Astrocyte of the cerebellum (primary cell): Measurements from ENCODE around the gene WWC2.

ENCODE experiments used
- DNase-seq: peaks from one replicate; pipeline ENCODE4 v3.0.0-alpha.2; 2011; ENCODE audit warnings: low read depth
- H3K4me3 ChIP-seq: 2 replicates; pipeline ENCODE4 v1.5.1; 2011; ENCODE audit warnings: mild to moderate bottlenecking, low read depth, low read length, moderate library complexity
- CTCF ChIP-seq: IDR thresholded peaks from 2 replicates; pipeline ENCODE4 v1.5.1; 2012; ENCODE audit warnings: low read length, low read depth, moderate library complexity, mild to moderate bottlenecking; ENCODE audit errors: missing control alignments
- in situ Hi-C: cut with HindIII; loops from 2 replicates; pipeline ENCODE4 v1.10.0; 2017; ENCODE audit warnings: low sequenced_read_pairs

WWC2 gene

GRCh38 chr4:183348706-183349659 lies 249.9 kb downstream of the WWC2 start:
- H3K4me3 ChIP-seq, result no peak overlapping the region
- TF ChIP-seq CTCF, result no peak
- DNase-seq, result peak; percentile 54
- in situ Hi-C loops, result no loop called here

GRCh38 chr4:183349673-183350072 lies 250.6 kb downstream of the WWC2 start:
- no peak for TF ChIP-seq CTCF
- DNase-seq, result no peak
- in situ Hi-C loops, result no loop called here
- no peak overlapping the region for H3K4me3 ChIP-seq

GRCh38 chr4:183350317-183351071 lies 251.4 kb downstream of the WWC2 start:
- in situ Hi-C loops, result no loop called here
- no peak for DNase-seq
- TF ChIP-seq CTCF, result no peak
- H3K4me3 ChIP-seq, result no peak overlapping the region

GRCh38 chr4:183352546-183352945 lies 253.5 kb downstream of the WWC2 start:
- no peak for TF ChIP-seq CTCF
- DNase-seq, result no peak
- in situ Hi-C loops, result no loop called here
- H3K4me3 ChIP-seq, result no peak overlapping the region

GRCh38 chr4:183353557-183353956 lies 254.5 kb downstream of the WWC2 start:
- TF ChIP-seq CTCF, result no peak
- no peak for DNase-seq
- H3K4me3 ChIP-seq, result no peak overlapping the region
- in situ Hi-C loops, result no loop called here

GRCh38 chr4:183354219-183354618 lies 255.2 kb downstream of the WWC2 start:
- in situ Hi-C loops, result no loop called here
- no peak for DNase-seq
- no peak overlapping the region for H3K4me3 ChIP-seq
- no peak for TF ChIP-seq CTCF
